Stimulated activated CD8-positive, alpha-beta memory T cell treated with anti-CD3 and anti-CD28 coated beads, Interleukin-7, amount 100 ng/mL, for 4 hours (primary cell): Measurements from ENCODE around the gene FHIT.

ENCODE experiments used
- DNase-seq, 2 donors: peaks; one replicate each; pipeline ENCODE4 v3.0.0-alpha.2; 2020; ENCODE audit warnings: low read depth in 2 of 2

Gene FHIT

GRCh38 chr3:60764870-60765269, 486.4 kb downstream of the FHIT start:
- no peak for DNase-seq

- no peak for DNase-seq
These were observed 491.1 kb downstream of the FHIT start for GRCh38 chr3:60760145-60760544.

- DNase-seq: no peak
These were observed 491.8 kb downstream of the FHIT start for GRCh38 chr3:60759439-60759838.

- DNase-seq: no peak
These were observed 492.4 kb downstream of the FHIT start for GRCh38 chr3:60758831-60759230.

- no peak for DNase-seq
These were observed 493.1 kb downstream of the FHIT start for GRCh38 chr3:60758171-60758570.

GRCh38 chr3:60757724-60758123, 493.5 kb downstream of the FHIT start:
- no peak for DNase-seq

GRCh38 chr3:60756241-60757030, 494.8 kb downstream of the FHIT start:
- no peak for DNase-seq

GRCh38 chr3:60755094-60755493, 496.2 kb downstream of the FHIT start:
- DNase-seq: no peak

GRCh38 chr3:60754617-60755016, 496.6 kb downstream of the FHIT start:
- no peak for DNase-seq

GRCh38 chr3:60752809-60753208, 498.4 kb downstream of the FHIT start:
- no peak for DNase-seq

- no peak for DNase-seq
These were observed 504.4 kb downstream of the FHIT start for GRCh38 chr3:60746695-60747416.

GRCh38 chr3:60746043-60746638, 505.1 kb downstream of the FHIT start:
- DNase-seq: no peak

- DNase-seq: no peak
These were observed 507.6 kb downstream of the FHIT start for GRCh38 chr3:60743631-60744164.

GRCh38 chr3:60742606-60743145, 508.6 kb downstream of the FHIT start:
- DNase-seq: no peak

- DNase-seq: no peak
These were observed 513.4 kb downstream of the FHIT start for GRCh38 chr3:60737633-60738399.

- no peak for DNase-seq
These were observed 520.9 kb downstream of the FHIT start for GRCh38 chr3:60730371-60730770.

GRCh38 chr3:60729056-60729455, 522.2 kb downstream of the FHIT start:
- no peak for DNase-seq

GRCh38 chr3:60728006-60728405, 523.2 kb downstream of the FHIT start:
- no peak for DNase-seq

- no peak for DNase-seq
These were observed 530.5 kb downstream of the FHIT start for GRCh38 chr3:60720736-60721135.

- DNase-seq: no peak
These were observed 534.7 kb downstream of the FHIT start for GRCh38 chr3:60716573-60716972.

GRCh38 chr3:60708191-60708975, 542.9 kb downstream of the FHIT start:
- DNase-seq: no peak
